ENCODE measurements around the gene ADAMTSL4. TPM values are rescaled to one million over a fixed set of nuclear protein-coding genes. Genes with fewer than 3 reads are reported as not detected.

The ADAMTSL4 gene
- total RNA-seq, 6 experiments from 2014 or later: 20.5 to 35.2 (median 31.5) TPM

- 76% methylated on average over 7 of the region's 9 CpGs for WGBS (ENCODE audit: insufficient coverage, low coverage, low lambda C conversion rate, missing lambda C conversion rate)
- Histone ChIP-seq H3K27ac (peak overlapping the region in 1 of 3 donors; percentile 73), H3K4me3 (no peak overlapping the region), H3K4me1 (peaks cover 0 to 13% (median 5%) of the 10 kb centered on the region in 4 donors), H3K27me3 (no peaks in the 10 kb centered on the region), H3K36me3 (peaks cover 0 to 3% (median 0%) of the 10 kb centered on the region in 4 donors), H3K9me3 (no peaks in the 10 kb centered on the region)
- no peak for TF ChIP-seq POLR2A (IDR thresholded peaks at IDR 0.05)
- intact Hi-C loops (cut with DNase I): loop anchor here in 1 of 2 donors (10.0 kb wide), 1 partner anchor 49 kb away; no protein-coding TSS in a partner anchor
- ATAC-seq (no peak), DNase-seq (no peak)
These were observed 34.9 kb upstream of the ADAMTSL4 start for GRCh38 chr1:150514260-150514659.

DNA sequence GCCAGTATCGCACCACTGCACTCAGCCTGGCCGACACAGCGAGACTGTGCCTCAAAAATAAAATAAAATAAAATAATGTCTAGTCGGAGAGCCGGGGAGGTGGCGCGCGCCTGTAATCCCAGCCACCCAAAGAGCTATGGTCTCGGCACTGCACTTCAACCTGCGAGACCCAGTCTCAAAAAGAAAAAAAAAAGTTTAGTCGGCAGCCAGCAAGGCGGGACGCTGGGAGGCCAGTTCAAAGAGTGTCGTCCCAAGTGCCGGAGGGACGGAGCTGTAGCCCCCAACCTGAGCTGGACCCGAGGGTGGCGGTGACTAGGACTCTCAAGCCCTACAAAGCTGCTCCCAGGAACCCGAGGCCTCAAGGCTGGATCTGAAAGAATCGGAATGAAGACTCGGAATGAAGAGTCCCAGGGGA is 34.3 kb upstream of the ADAMTSL4 start:
- peak overlapping the region; percentile 35 to 73 (median 67) for H3K27ac ChIP-seq
- no peak for TF ChIP-seq POLR2A (IDR thresholded peaks at IDR 0.05)
- TF ChIP-seq CTCF (IDR thresholded peaks at IDR 0.05): no peak
- H3K9me3 ChIP-seq: no peaks in the 10 kb centered on the region
- H3K27me3 ChIP-seq: no peaks in the 10 kb centered on the region
- H3K36me3 ChIP-seq: peaks cover 0 to 3% (median 0%) of the 10 kb centered on the region in 4 donors
- H3K4me1 ChIP-seq: peaks cover 0 to 13% (median 5%) of the 10 kb centered on the region in 4 donors
- WGBS (ENCODE audit: insufficient coverage, low coverage, low lambda C conversion rate, missing lambda C conversion rate): 45% methylated on average over 18 of the region's 21 CpGs
- ATAC-seq (peak in 2 of 4 donors; percentile 2 to 12), DNase-seq (peak in 2 of 3 donors; percentile 26 to 60)
- peak overlapping the region; percentile 31 to 58 (median 56) for H3K4me3 ChIP-seq
- intact Hi-C loops (cut with DNase I): loop anchor here in 1 of 2 donors (10.0 kb wide), 1 partner anchor 50 kb away; no protein-coding TSS in a partner anchor

DNA sequence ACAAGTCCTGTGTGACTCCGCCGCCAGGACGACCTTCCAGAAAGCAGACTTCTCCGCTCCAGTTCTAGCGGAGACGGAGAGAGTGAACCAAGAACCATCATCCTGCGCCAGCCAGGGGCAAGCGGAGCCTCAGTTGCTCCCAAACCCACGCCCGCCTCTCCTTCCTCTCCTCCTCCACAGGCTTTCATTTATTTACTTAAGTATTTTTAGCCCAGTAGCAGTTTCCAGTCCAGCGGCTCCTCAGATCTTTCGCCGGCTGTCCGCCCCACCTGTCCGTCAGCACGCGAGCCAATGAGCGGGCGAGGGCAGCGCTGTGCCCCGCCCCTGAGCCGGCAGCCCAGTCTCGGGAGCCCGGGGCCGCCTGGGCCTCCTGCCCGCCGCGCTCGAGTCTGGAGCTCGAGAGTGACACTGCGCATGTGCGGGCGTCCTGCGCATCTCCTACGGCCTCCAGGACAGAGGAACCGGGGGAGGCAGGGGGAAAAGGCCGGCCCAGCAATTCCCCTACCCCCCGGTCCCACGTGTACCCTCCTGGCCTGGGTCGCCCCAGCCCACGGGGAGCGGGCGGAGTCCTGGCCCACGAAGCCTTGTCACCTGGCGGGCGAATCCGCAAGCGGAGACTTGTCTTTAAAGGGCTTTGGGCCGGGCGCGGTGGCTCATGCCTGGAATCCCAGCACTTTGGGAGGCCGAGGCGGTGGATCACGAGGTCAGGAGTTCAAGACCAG is 33.7 kb upstream of the ADAMTSL4 start, which contains the start of gene FALEC:
TSS of gene FALEC (plus strand) at position 425 of the 722 bp plus-strand sequence.
- H3K27me3 ChIP-seq: no peaks in the 10 kb centered on the region
- TF ChIP-seq CTCF (IDR thresholded peaks at IDR 0.05): peak in 1 of 4 donors; percentile 16
- peak; percentile 28 for TF ChIP-seq POLR2A (IDR thresholded peaks at IDR 0.05)
- peak within 1 kb of the TSS; percentile 35 to 73 (median 67) for H3K27ac ChIP-seq
- H3K9me3 ChIP-seq: no peaks in the 10 kb centered on the region
- H3K36me3 ChIP-seq: peaks cover 0 to 3% (median 0%) of the 10 kb centered on the region in 4 donors
- peak within 1 kb of the TSS; percentile 31 to 58 (median 56) for H3K4me3 ChIP-seq
- intact Hi-C loops (cut with DNase I): loop anchor here in 1 of 2 donors (10.0 kb wide), 1 partner anchor 51 kb away; no protein-coding TSS in a partner anchor
- 0% methylated on average over 19 of the region's 54 CpGs for WGBS (ENCODE audit: insufficient coverage, low coverage, low lambda C conversion rate, missing lambda C conversion rate)
- peak; percentile 98 to 99 (median 99) for DNase-seq
- ATAC-seq: peak; percentile 97 to 99 (median 98)
- peaks cover 0 to 13% (median 5%) of the 10 kb centered on the region in 4 donors for H3K4me1 ChIP-seq

GRCh38 chr1:150516050-150516591 is 33.1 kb upstream of the ADAMTSL4 start:
- Histone ChIP-seq H3K9me3 (no peaks in the 10 kb centered on the region), H3K27ac (peak overlapping the region in 2 of 3 donors; percentile 35 to 73), H3K36me3 (peaks cover 0 to 3% (median 0%) of the 10 kb centered on the region in 4 donors), H3K27me3 (no peaks in the 10 kb centered on the region), H3K4me3 (peak overlapping the region; percentile 31 to 58 (median 56)), H3K4me1 (peaks cover 0 to 13% (median 5%) of the 10 kb centered on the region in 4 donors)
- intact Hi-C loops (cut with DNase I): loop anchor here in 1 of 2 donors (10.0 kb wide), 1 partner anchor 51 kb away; no protein-coding TSS in a partner anchor
- TF ChIP-seq POLR2A (IDR thresholded peaks at IDR 0.05) (no peak), CTCF (IDR thresholded peaks at IDR 0.05) (no peak)
- no peak for DNase-seq
- 4% methylated on average over 19 of the region's 19 CpGs for WGBS (ENCODE audit: insufficient coverage, low coverage, low lambda C conversion rate, missing lambda C conversion rate)
- peak in 1 of 4 donors; percentile 2 for ATAC-seq
